ENCODE measurements around the gene NAP1L1. TPM values are rescaled to one million over a fixed set of nuclear protein-coding genes. Genes with fewer than 3 reads are reported as not detected.

Gene NAP1L1
- total RNA-seq, 1 experiment from 2014 or later: 493 TPM

GRCh38 chr12:76113800-76114757 is 29.6 kb upstream of the NAP1L1 start:
- Mint-ChIP-seq H3K27ac (ENCODE audit: low read depth, unreplicated experiment) (no peak overlapping the region), H3K27me3 (ENCODE audit: insufficient read depth, unreplicated experiment) (no peaks in the 10 kb centered on the region), H3K4me1 (ENCODE audit: insufficient read depth, unreplicated experiment) (no peaks in the 10 kb centered on the region), H3K9me3 (ENCODE audit: unreplicated experiment) (peaks cover 8% of the 10 kb centered on the region), H3K36me3 (ENCODE audit: insufficient read depth, unreplicated experiment) (no peaks in the 10 kb centered on the region), H3K4me3 (ENCODE audit: unreplicated experiment) (no peak overlapping the region)
- no TSS peak for BruUV-seq (replicated peaks)
- no peak for DNase-seq (ENCODE audit: unreplicated experiment)
- TF ChIP-seq CTCF (IDR thresholded peaks at IDR 0.05; ENCODE audit: unreplicated experiment): no peak
- CTCF ChIA-PET: interaction anchor here (0.6 to 0.9 kb wide), 2 partner anchors 31 to 157 kb away, joined by 3 to 5 read pairs; no protein-coding TSS in a partner anchor
- intact Hi-C loops (cut with micrococcal nuclease): no loop called here
- POLR2A ChIA-PET: interaction anchor here (1.8 kb wide), 1 partner anchor 10 kb away, joined by 3 read pairs; no protein-coding TSS in a partner anchor

DNA sequence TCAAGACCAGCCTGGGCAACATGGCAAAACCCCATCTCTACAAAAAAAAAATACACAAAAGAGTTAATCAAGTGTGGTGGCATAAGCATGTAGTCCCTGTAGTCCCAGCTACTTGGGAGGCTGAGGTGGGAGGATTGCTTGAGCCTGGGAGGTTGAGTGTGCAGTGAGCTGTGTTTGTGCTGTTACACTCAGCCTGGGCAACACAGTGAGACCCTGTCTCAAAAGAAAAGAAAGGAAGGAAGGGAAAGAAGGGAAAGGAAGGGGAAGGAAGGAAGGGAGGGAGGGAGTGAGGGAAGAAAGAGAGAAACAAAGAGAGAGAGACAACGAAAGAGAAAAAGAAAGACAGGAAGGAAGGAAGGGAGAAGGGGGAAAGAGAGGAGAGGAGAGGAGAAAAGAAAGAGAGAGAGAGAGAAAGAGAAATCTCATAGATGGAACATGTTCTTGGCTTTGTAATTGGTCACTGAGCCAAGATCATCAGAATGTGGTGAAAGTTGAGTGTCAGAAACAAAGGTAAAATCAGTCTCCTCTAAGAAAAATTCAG is 26.8 kb upstream of the NAP1L1 start:
- H3K4me1 Mint-ChIP-seq (ENCODE audit: insufficient read depth, unreplicated experiment): no peaks in the 10 kb centered on the region
- POLR2A ChIA-PET: no interaction called here

GRCh38 chr12:76109879-76110278 is 25.4 kb upstream of the NAP1L1 start:
- no peaks in the 10 kb centered on the region for H3K36me3 Mint-ChIP-seq (ENCODE audit: insufficient read depth, unreplicated experiment)
- no peaks in the 10 kb centered on the region for H3K4me1 Mint-ChIP-seq (ENCODE audit: insufficient read depth, unreplicated experiment)
- no TSS peak for BruUV-seq (replicated peaks)
- no peak overlapping the region for H3K4me3 Mint-ChIP-seq (ENCODE audit: unreplicated experiment)
- intact Hi-C loops (cut with micrococcal nuclease): no loop called here
- no peak for TF ChIP-seq CTCF (IDR thresholded peaks at IDR 0.05; ENCODE audit: unreplicated experiment)
- ChIA-PET CTCF (interaction anchor here (0.6 to 1.2 kb wide), 8 partner anchors 11 to 728 kb away, joined by 3 to 6 read pairs (median 4); no protein-coding TSS in a partner anchor), POLR2A (interaction anchor here (0.6 kb wide), 1 partner anchor 37 kb away, joined by 3 read pairs; no protein-coding TSS in a partner anchor)
- peak; percentile 22 for DNase-seq (ENCODE audit: unreplicated experiment)
- no peak overlapping the region for H3K27ac Mint-ChIP-seq (ENCODE audit: low read depth, unreplicated experiment)
- H3K27me3 Mint-ChIP-seq (ENCODE audit: insufficient read depth, unreplicated experiment): no peaks in the 10 kb centered on the region
- peaks cover 8% of the 10 kb centered on the region for H3K9me3 Mint-ChIP-seq (ENCODE audit: unreplicated experiment)

More for the DNA sequence above, 26.8 kb upstream of the NAP1L1 start:
- no peak for DNase-seq (ENCODE audit: unreplicated experiment)
- no peaks in the 10 kb centered on the region for H3K27me3 Mint-ChIP-seq (ENCODE audit: insufficient read depth, unreplicated experiment)
- CTCF ChIA-PET: interaction anchor here (0.6 to 0.7 kb wide), 2 partner anchors 22 to 237 kb away, joined by 3 to 4 read pairs; no protein-coding TSS in a partner anchor
- BruUV-seq (replicated peaks): no TSS peak
- TF ChIP-seq CTCF (IDR thresholded peaks at IDR 0.05; ENCODE audit: unreplicated experiment): no peak
- H3K9me3 Mint-ChIP-seq (ENCODE audit: unreplicated experiment): peaks cover 8% of the 10 kb centered on the region
- no peaks in the 10 kb centered on the region for H3K36me3 Mint-ChIP-seq (ENCODE audit: insufficient read depth, unreplicated experiment)
- H3K4me3 Mint-ChIP-seq (ENCODE audit: unreplicated experiment): no peak overlapping the region
- intact Hi-C loops (cut with micrococcal nuclease): no loop called here
- no peak overlapping the region for H3K27ac Mint-ChIP-seq (ENCODE audit: low read depth, unreplicated experiment)

DNA sequence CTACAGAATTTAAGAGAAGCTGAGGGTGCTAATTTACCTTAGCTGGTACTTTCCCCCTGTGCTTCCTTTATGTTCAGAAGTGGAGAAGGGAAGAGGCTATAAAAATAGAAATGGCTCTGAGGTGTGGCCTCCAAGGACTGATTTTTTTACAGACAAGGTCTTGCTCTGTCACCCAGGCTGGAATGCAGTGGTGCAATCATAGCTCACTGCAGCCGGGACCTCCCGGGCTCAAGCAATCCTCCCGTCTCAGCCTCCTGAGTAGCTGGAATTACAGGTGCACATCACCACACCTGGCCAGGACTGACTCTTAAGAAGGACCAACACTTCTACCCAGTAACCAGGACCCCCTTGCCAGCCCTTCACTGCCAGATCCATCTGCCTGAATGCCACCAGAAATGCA is 23.9 kb upstream of the NAP1L1 start:
- Mint-ChIP-seq H3K4me1 (ENCODE audit: insufficient read depth, unreplicated experiment) (no peaks in the 10 kb centered on the region), H3K27ac (ENCODE audit: low read depth, unreplicated experiment) (no peak overlapping the region), H3K4me3 (ENCODE audit: unreplicated experiment) (no peak overlapping the region), H3K36me3 (ENCODE audit: insufficient read depth, unreplicated experiment) (no peaks in the 10 kb centered on the region), H3K9me3 (ENCODE audit: unreplicated experiment) (peaks cover 8% of the 10 kb centered on the region), H3K27me3 (ENCODE audit: insufficient read depth, unreplicated experiment) (no peaks in the 10 kb centered on the region)
- no peak for TF ChIP-seq CTCF (IDR thresholded peaks at IDR 0.05; ENCODE audit: unreplicated experiment)
- ChIA-PET CTCF (interaction anchor here (1.2 kb wide), 1 partner anchor 180 kb away, joined by 4 read pairs; no protein-coding TSS in a partner anchor), POLR2A (interaction anchor here (0.7 kb wide), 1 partner anchor 240 kb away, joined by 4 read pairs; the partner anchor contains the start of gene BBS10)
- no peak for DNase-seq (ENCODE audit: unreplicated experiment)
- intact Hi-C loops (cut with micrococcal nuclease): no loop called here
- BruUV-seq (replicated peaks): no TSS peak

All from MCF 10A (cell line).